Ascending aorta (tissue), 2 donors: ENCODE data around the gene ATG4D. TPM values are rescaled to one million over a fixed set of nuclear protein-coding genes. Genes with fewer than 3 reads are reported as not detected.

Experiments
- DNase-seq, 2 donors: peaks; one replicate each; pipeline ENCODE4 v3.0.0-alpha.2; 2019; ENCODE audit warnings: low spot score in 2 of 2
- H3K27ac ChIP-seq, 2 donors: fragments of 200-600 bp; sonication (generic); one replicate each; pipeline ENCODE4 v1.5.1; 2016 to 2017; ENCODE audit warnings: mild to moderate bottlenecking in 1 of 2
- H3K27me3 ChIP-seq: fragments of 200-600 bp; sonication (generic); one replicate; pipeline ENCODE4 v1.5.1; 2017
- H3K36me3 ChIP-seq, 2 donors: fragments of 200-600 bp; sonication (generic); one replicate each; pipeline ENCODE4 v1.5.1; 2016
- H3K4me1 ChIP-seq, 2 donors: fragments of 200-600 bp; sonication (generic); one replicate each; pipeline ENCODE4 v1.5.1; 2016 to 2017; ENCODE audit warnings: mild to moderate bottlenecking in 1 of 2
- H3K4me3 ChIP-seq, 2 donors: fragments of 200-600 bp; sonication (generic); one replicate each; pipeline ENCODE4 v1.5.1; 2016 to 2017; ENCODE audit warnings: mild to moderate bottlenecking in 1 of 2
- H3K9me3 ChIP-seq, 2 donors: fragments of 200-600 bp; sonication (generic); one replicate each; pipeline ENCODE4 v1.5.1; 2016
- intact Hi-C: fragments of 100-400 bp; cut with DNase I; formaldehyde crosslinking; loops from one replicate; pipeline ENCODE4 v1.15.1; 2023
- total RNA-seq: library from RNA; depleted of rRNA; stranded (reverse); fragments of >200 nt; gene quantifications from one replicate; pipeline ENCODE4 v1.1.0, GENCODE V29; 2016
- TF ChIP-seq, protein P1 (sequence below), 3 experiments: fragments of 200-600 bp in 2 of 3; fragments of 450-650 bp in 1 of 3; sonication (generic) in 2 of 3; IDR thresholded peaks; one replicate each; pipeline ENCODE4 v1.5.1; 2016 to 2019; ENCODE audit warnings: antibody characterized with exemption in 3 of 3, mild to moderate bottlenecking in 1 of 3, moderate library complexity in 1 of 3

ATG4D gene
- total RNA-seq, 1 donor from 2014 or later, result 11.0 TPM

- no peaks in the 10 kb centered on the region for H3K4me1 ChIP-seq
- DNase-seq, result no peak
- H3K9me3 ChIP-seq, result no peaks in the 10 kb centered on the region
- TF ChIP-seq, protein P1, sequence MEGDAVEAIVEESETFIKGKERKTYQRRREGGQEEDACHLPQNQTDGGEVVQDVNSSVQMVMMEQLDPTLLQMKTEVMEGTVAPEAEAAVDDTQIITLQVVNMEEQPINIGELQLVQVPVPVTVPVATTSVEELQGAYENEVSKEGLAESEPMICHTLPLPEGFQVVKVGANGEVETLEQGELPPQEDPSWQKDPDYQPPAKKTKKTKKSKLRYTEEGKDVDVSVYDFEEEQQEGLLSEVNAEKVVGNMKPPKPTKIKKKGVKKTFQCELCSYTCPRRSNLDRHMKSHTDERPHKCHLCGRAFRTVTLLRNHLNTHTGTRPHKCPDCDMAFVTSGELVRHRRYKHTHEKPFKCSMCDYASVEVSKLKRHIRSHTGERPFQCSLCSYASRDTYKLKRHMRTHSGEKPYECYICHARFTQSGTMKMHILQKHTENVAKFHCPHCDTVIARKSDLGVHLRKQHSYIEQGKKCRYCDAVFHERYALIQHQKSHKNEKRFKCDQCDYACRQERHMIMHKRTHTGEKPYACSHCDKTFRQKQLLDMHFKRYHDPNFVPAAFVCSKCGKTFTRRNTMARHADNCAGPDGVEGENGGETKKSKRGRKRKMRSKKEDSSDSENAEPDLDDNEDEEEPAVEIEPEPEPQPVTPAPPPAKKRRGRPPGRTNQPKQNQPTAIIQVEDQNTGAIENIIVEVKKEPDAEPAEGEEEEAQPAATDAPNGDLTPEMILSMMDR (IDR thresholded peaks at IDR 0.05), result no peak
- H3K4me3 ChIP-seq, result no peak overlapping the region
- peaks cover 72 to 89% of the 10 kb centered on the region in 2 donors for H3K36me3 ChIP-seq
- H3K27me3 ChIP-seq, result no peaks in the 10 kb centered on the region
- H3K27ac ChIP-seq, result no peak overlapping the region
- intact Hi-C loops, result no loop called here
These were observed 11.9 kb downstream of the ATG4D start for GRCh38 chr19:10555610-10555973.

DNA sequence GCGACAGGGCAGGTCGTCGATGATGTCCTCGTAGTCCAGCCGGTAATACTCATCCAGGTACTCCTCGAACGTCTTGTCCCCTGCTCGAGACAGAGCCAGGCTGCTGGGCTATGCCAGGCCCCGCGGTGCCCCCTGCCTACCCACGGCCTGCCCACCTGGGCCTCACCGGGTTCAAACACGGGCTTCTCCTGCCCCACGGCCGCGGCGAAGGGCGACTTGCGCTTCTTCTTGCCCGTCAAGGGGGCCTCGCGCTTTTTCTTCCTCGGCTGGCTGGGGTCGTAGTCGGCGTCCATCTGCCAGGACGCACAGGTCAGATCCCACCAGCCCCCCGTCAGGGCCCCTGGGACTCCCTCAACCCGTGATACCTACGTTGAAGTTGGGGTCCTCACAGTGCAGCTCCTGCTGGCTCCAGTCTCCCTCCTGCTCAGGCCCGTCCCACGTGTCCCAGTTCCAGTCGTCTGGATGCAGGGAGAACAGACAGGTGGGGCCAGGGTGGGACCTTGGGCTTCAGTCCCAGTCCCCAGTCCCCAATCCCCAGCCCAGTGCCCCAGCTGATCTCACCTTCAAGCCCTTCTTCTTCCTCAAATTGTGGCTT lies 14.0 kb downstream of the ATG4D start:
- no peak for DNase-seq
- intact Hi-C loops, result no loop called here
- Histone ChIP-seq H3K9me3 (no peaks in the 10 kb centered on the region), H3K27me3 (no peaks in the 10 kb centered on the region), H3K4me1 (no peaks in the 10 kb centered on the region), H3K36me3 (peaks cover 51 to 78% of the 10 kb centered on the region in 2 donors), H3K4me3 (no peak overlapping the region), H3K27ac (no peak overlapping the region)
- TF ChIP-seq, protein P1 (IDR thresholded peaks at IDR 0.05), result no peak

DNA sequence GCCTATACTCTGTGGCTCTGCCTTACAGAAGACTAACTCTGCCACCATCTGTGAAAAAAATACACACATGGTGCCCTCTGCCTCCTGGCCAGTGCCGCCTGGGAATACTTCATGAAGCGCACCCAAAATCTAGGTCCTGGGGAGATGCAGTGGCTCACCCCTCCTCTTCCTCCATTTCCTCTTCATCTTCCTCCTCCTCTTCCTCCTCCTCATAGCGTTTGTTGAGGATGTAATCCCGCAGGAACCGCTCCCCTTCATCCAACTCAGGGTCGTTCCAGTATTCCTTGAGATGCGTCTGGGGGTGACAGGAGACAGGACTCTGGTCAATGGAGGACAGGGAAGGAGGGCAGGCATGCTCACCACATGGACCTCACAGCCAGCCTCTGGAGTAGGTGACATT lies 16.4 kb downstream of the ATG4D start:
- TF ChIP-seq, protein P1 (IDR thresholded peaks at IDR 0.05), result no peak
- H3K27ac ChIP-seq, result no peak overlapping the region
- peaks cover 31 to 53% of the 10 kb centered on the region in 2 donors for H3K36me3 ChIP-seq
- DNase-seq, result no peak
- H3K4me3 ChIP-seq, result no peak overlapping the region
- intact Hi-C loops, result no loop called here
- H3K27me3 ChIP-seq, result no peaks in the 10 kb centered on the region
- H3K4me1 ChIP-seq, result peaks cover 0 to 5% of the 10 kb centered on the region in 2 donors
- no peaks in the 10 kb centered on the region for H3K9me3 ChIP-seq

DNA sequence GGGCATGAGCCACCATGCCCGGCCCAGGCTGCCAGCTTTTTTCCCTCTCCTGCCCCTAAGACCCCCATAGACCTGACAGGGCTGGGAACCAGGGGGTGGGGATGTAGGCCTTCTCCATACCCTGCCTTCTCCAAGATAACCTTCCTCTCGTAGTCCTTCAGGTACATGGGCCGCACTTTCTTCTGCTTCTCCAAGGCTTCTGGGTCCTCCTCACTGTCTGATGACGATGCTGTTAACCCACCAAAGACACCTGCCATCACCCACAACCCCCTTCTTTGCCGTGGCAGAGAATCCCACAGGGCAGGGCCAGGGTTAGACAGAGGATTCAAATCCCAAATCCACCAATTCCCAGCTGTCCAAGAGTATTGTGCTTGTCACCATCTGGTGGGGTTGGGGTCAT lies 18.9 kb downstream of the ATG4D start:
- intact Hi-C loops, result no loop called here
- Histone ChIP-seq H3K4me1 (peaks cover 8 to 20% of the 10 kb centered on the region in 2 donors), H3K27ac (no peak overlapping the region), H3K9me3 (no peaks in the 10 kb centered on the region), H3K36me3 (peaks cover 23 to 39% of the 10 kb centered on the region in 2 donors), H3K4me3 (no peak overlapping the region), H3K27me3 (no peaks in the 10 kb centered on the region)
- TF ChIP-seq, protein P1 (IDR thresholded peaks at IDR 0.05), result no peak
- DNase-seq, result no peak

- H3K27ac ChIP-seq, result peak overlapping the region; percentile 78 to 93
- DNase-seq, result peak in 1 of 2 donors; percentile 71
- TF ChIP-seq, protein P1 (IDR thresholded peaks at IDR 0.05), result peak in 1 of 3 experiments; percentile 20
- H3K9me3 ChIP-seq, result no peaks in the 10 kb centered on the region
- H3K4me3 ChIP-seq, result peak overlapping the region; percentile 61 to 98
- H3K4me1 ChIP-seq, result peaks cover 12 to 26% of the 10 kb centered on the region in 2 donors
- intact Hi-C loops, result no loop called here
- peaks cover 4 to 15% of the 10 kb centered on the region in 2 donors for H3K36me3 ChIP-seq
- no peaks in the 10 kb centered on the region for H3K27me3 ChIP-seq
These were observed 21.4 kb downstream of the ATG4D start for GRCh38 chr19:10565028-10565566.
